SK-N-SH treated with all-trans-retinoic acid at 6 μM for 48 hours (cell line): ENCODE data around the gene FICD.
"Not testable (repeated sequence)": the region's sequence is repeated elsewhere in the genome, so short reads cannot be mapped to it uniquely, and the experiment has no call there.

Experiments
- ARNTL ChIP-seq: fragments of 450-650 bp; formaldehyde crosslinking; IDR thresholded peaks from 2 replicates; pipeline ENCODE4 v1.5.0; 2020; ENCODE audit warnings: low read depth, mild to moderate bottlenecking, moderate library complexity, borderline replicate concordance
- BACH2 ChIP-seq: fragments of 250-450 bp; sonication (Bioruptor Pico); IDR thresholded peaks from 2 replicates; pipeline ENCODE4 v1.9.0; 2021; ENCODE audit warnings: mild to moderate bottlenecking, borderline replicate concordance
- GLIS3 ChIP-seq: fragments of 250-450 bp; sonication (Bioruptor Pico); IDR thresholded peaks from 2 replicates; pipeline ENCODE4 v1.5.0; 2020; ENCODE audit warnings: mild to moderate bottlenecking, moderate library complexity
- ISL1 ChIP-seq: fragments of 250-450 bp; sonication (Bioruptor Pico); IDR thresholded peaks from 2 replicates; pipeline ENCODE4 v2.1.2; 2022; ENCODE audit warnings: mild to moderate bottlenecking, moderate library complexity
- PATZ1 ChIP-seq: fragments of 250-450 bp; sonication (Bioruptor Pico); IDR thresholded peaks from 2 replicates; pipeline ENCODE4 v1.8.0; 2020; ENCODE audit warnings: mild to moderate bottlenecking, moderate library complexity, borderline replicate concordance
- RARB ChIP-seq: fragments of 250-450 bp; sonication (Bioruptor Pico); IDR thresholded peaks from 2 replicates; pipeline ENCODE4 v1.8.0; 2021; ENCODE audit warnings: mild to moderate bottlenecking, moderate library complexity
- SNAI2 ChIP-seq: fragments of 250-450 bp; sonication (Bioruptor Pico); IDR thresholded peaks from 2 replicates; pipeline ENCODE4 v1.5.0; 2020; ENCODE audit warnings: mild to moderate bottlenecking, moderate library complexity
- TCF4 ChIP-seq: fragments of 250-450 bp; sonication (Bioruptor Pico); IDR thresholded peaks from 2 replicates; pipeline ENCODE4 v1.8.0; 2021; ENCODE audit warnings: mild to moderate bottlenecking, moderate library complexity, borderline replicate concordance
- TSHZ2 ChIP-seq: fragments of 250-450 bp; sonication (Bioruptor Pico); IDR thresholded peaks from 2 replicates; pipeline ENCODE4 v1.5.0; 2020; ENCODE audit warnings: mild to moderate bottlenecking, moderate library complexity
- ZC3H10 ChIP-seq: fragments of 250-450 bp; sonication (Bioruptor Pico); IDR thresholded peaks from 2 replicates; pipeline ENCODE4 v1.5.1; 2021; ENCODE audit warnings: mild to moderate bottlenecking, moderate library complexity
- ZFP3 ChIP-seq: fragments of 250-450 bp; sonication (Bioruptor Pico); IDR thresholded peaks from 2 replicates; pipeline ENCODE4 v1.5.0; 2020; ENCODE audit warnings: mild to moderate bottlenecking, moderate library complexity
- TF ChIP-seq, protein P1 (sequence below): fragments of 250-450 bp; sonication (Bioruptor Pico); IDR thresholded peaks from 2 replicates; pipeline ENCODE4 v1.5.1; 2020; ENCODE audit warnings: low read depth, mild to moderate bottlenecking, moderate library complexity

DNA sequence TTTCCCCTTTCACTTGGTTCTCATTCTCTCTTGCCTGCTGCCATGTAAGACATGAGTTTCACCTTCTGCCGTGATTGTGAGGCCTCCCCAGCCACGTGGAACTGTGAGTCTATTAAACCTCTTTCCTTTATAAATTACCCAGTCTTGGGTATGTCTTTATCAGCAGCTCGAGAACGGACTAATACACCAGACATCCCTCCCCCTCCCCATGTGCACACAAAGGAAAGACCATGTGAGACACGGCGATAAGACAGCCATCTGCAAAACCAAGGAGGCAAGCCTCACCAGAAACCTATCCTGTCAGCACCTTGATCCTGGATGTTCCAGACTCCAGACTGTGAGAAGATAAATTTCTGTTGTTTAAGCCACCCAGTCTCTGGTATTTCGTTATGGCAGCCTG lies 29.7 kb upstream of the FICD start:
- TF ChIP-seq PATZ1; ZC3H10 (CRISPR knock-in tag); ARNTL (CRISPR knock-in tag); SNAI2 (CRISPR knock-in tag); ZFP3; BACH2 (CRISPR knock-in tag); TSHZ2 (CRISPR knock-in tag); ISL1 (CRISPR knock-in tag); RARB (CRISPR knock-in tag); TCF4 (CRISPR knock-in tag); GLIS3: not testable (repeated sequence)
- TF ChIP-seq, protein P1, sequence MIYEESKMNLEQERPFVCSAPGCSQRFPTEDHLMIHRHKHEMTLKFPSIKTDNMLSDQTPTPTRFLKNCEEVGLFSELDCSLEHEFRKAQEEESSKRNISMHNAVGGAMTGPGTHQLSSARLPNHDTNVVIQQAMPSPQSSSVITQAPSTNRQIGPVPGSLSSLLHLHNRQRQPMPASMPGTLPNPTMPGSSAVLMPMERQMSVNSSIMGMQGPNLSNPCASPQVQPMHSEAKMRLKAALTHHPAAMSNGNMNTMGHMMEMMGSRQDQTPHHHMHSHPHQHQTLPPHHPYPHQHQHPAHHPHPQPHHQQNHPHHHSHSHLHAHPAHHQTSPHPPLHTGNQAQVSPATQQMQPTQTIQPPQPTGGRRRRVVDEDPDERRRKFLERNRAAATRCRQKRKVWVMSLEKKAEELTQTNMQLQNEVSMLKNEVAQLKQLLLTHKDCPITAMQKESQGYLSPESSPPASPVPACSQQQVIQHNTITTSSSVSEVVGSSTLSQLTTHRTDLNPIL (CRISPR knock-in tag) = not testable (repeated sequence)
